HepG2 (cell line): ENCODE data around the gene MRPS10. TPM values are rescaled to one million over a fixed set of nuclear protein-coding genes. Genes with fewer than 3 reads are reported as not detected.

Experiments used
- ATAC-seq: fragments of 200-7000 bp; cut with Tn5 transposase; 3 replicates; pipeline ENCODE4 v1.9.1; 2020; ENCODE audit warnings: mild to moderate bottlenecking, moderate library complexity
- BruUV-seq: library from RNA; stranded (reverse); fragments of 400-500 nt; replicated peaks from 2 replicates; lab custom pipeline; 2021; lab: Mats Ljungman, UMichigan
- CTCF ChIA-PET: fragments of 300-600 bp; formaldehyde crosslinking; extraction: SDS; loops from one replicate; lab custom pipeline; 2021; ENCODE audit warnings: low total read pairs, inconsistent platforms, low intra/inter-chr PET ratio; lab: Yijun Ruan, JAX
- POLR2A ChIA-PET: fragments of 350-600 bp; sonication (Branson Sonifier 250); formaldehyde crosslinking; loops from one replicate; lab custom pipeline; 2020; ENCODE audit warnings: antibody characterized with exemption, inconsistent platforms; lab: Yijun Ruan, JAX
- DNase-seq: peaks from one replicate; pipeline ENCODE4 v3.0.0-alpha.2; 2015; ENCODE audit warnings: low spot score
- FAIRE-seq: peaks from 3 replicates; lab custom pipeline; 2011; peaks lifted over from hg19 to GRCh38; lab: Jason Lieb, UNC
- H2AFZ ChIP-seq: one replicate; pipeline ENCODE4 v1.6.1; 2011; ENCODE audit warnings: low read length, inconsistent platforms
- H3K27ac ChIP-seq: fragments of 300-600 bp; 3 replicates; pipeline ENCODE4 v1.8.0; 2011; ENCODE audit warnings: mixed run types, mild to moderate bottlenecking, mixed read lengths, low read length, inconsistent platforms; ENCODE audit not compliant: insufficient read depth; ENCODE audit errors: extremely low read length
- H3K27me3 ChIP-seq, 2 experiments: fragments of 200-600 bp in 1 of 2; 2 replicates in 1 of 2; 3 replicates in 1 of 2; pipeline versions ENCODE4 v1.6.0 to v1.8.0; 2011; ENCODE audit warnings: low read length in 2 of 2, mild to moderate bottlenecking in 2 of 2, moderate library complexity in 2 of 2, inconsistent platforms in 1 of 2; ENCODE audit not compliant: insufficient read depth in 2 of 2, control insufficient read depth in 1 of 2
- H3K36me3 ChIP-seq, 2 experiments: fragments of 200-600 bp in 1 of 2; replicated peaks in 1 of 2; 2 replicates in 1 of 2; 3 replicates in 1 of 2; pipeline versions ENCODE4 v1.5.1 to v1.8.0; 2011; ENCODE audit warnings: low read length in 2 of 2, inconsistent platforms in 1 of 2; ENCODE audit not compliant: insufficient read depth in 2 of 2, control insufficient read depth in 1 of 2
- H3K4me1 ChIP-seq: 2 replicates; pipeline ENCODE4 v1.5.1; 2012; ENCODE audit warnings: low read length, inconsistent platforms; ENCODE audit not compliant: insufficient read depth
- H3K4me2 ChIP-seq: 2 replicates; pipeline ENCODE4 v1.6.0; 2011; ENCODE audit warnings: low read depth, low read length, inconsistent platforms
- H3K4me3 ChIP-seq, 3 experiments: fragments of 200-600 bp in 1 of 3; sonication (generic), shearing (Covaris generic) in 1 of 3; replicated peaks in 1 of 3; 2 replicates each; pipeline ENCODE4 v1.5.1; 2011 to 2016; ENCODE audit warnings: low read length in 3 of 3, inconsistent platforms in 2 of 3, low read depth in 2 of 3, mild to moderate bottlenecking in 2 of 3, control low read depth in 1 of 3, mixed read lengths in 1 of 3; ENCODE audit not compliant: insufficient read depth in 1 of 3
- H3K79me2 ChIP-seq: one replicate; pipeline ENCODE4 v1.6.1; 2011; ENCODE audit warnings: low read length, inconsistent platforms; ENCODE audit not compliant: insufficient read depth
- H3K9ac ChIP-seq: 2 replicates; pipeline ENCODE4 v1.6.0; 2011; ENCODE audit warnings: mild to moderate bottlenecking, low read depth, low read length, inconsistent platforms; ENCODE audit not compliant: insufficient read depth
- H3K9me3 ChIP-seq: 2 replicates; pipeline ENCODE4 v1.5.1; 2012; ENCODE audit warnings: mild to moderate bottlenecking, low read length
- H4K20me1 ChIP-seq: 2 replicates; pipeline ENCODE4 v1.6.0; 2011; ENCODE audit warnings: inconsistent platforms, mild to moderate bottlenecking, low read length, moderate library complexity; ENCODE audit not compliant: insufficient read depth
- FOXK1 ChIP-seq: sonication (generic); formaldehyde crosslinking; IDR thresholded peaks from 2 replicates; pipeline ENCODE4 v1.4.0; 2020; ENCODE audit warnings: low read depth, missing genetic modification reagents, borderline replicate concordance
- HNRNPH1 ChIP-seq: fragments of 200-400 bp; formaldehyde crosslinking; optimal IDR thresholded peaks from 2 replicates; pipeline ENCODE3; 2017; ENCODE audit warnings: mild to moderate bottlenecking, low read depth, low read length
- HNRNPUL1 ChIP-seq: fragments of 200-400 bp; formaldehyde crosslinking; IDR thresholded peaks from 2 replicates; pipeline ENCODE4 v1.6.1; 2017; ENCODE audit warnings: low read depth, mild to moderate bottlenecking, low read length, moderate library complexity
- NRL ChIP-seq: sonication (generic); formaldehyde crosslinking; IDR thresholded peaks from 2 replicates; pipeline ENCODE4 v1.5.0; 2020; ENCODE audit warnings: missing genetic modification reagents, mild to moderate bottlenecking, moderate library complexity, borderline replicate concordance
- PHF8 ChIP-seq: sonication (generic); formaldehyde crosslinking; IDR thresholded peaks from 2 replicates; pipeline ENCODE4 v1.5.0; 2020; ENCODE audit warnings: missing genetic modification reagents
- RBM22 ChIP-seq: fragments of 200-400 bp; formaldehyde crosslinking; optimal IDR thresholded peaks from 2 replicates; pipeline ENCODE3; 2017; ENCODE audit warnings: mild to moderate bottlenecking, low read length, moderate library complexity
- RXRB ChIP-seq: IDR thresholded peaks from 2 replicates; pipeline ENCODE4 v1.6.1; 2016; ENCODE audit warnings: borderline replicate concordance, missing genetic modification reagents, missing compliant biosample characterization
- TBP ChIP-seq: sonication (generic); formaldehyde crosslinking; IDR thresholded peaks from 2 replicates; pipeline ENCODE4 v1.5.0; 2020; ENCODE audit warnings: missing genetic modification reagents
- ZMAT3 ChIP-seq: sonication (generic); formaldehyde crosslinking; conservative IDR thresholded peaks from 2 replicates; pipeline ENCODE4 v1.7.0; 2021; ENCODE audit warnings: missing genetic modification reagents
- ZNF24 ChIP-seq: fragments of 450-650 bp; IDR thresholded peaks from 2 replicates; pipeline ENCODE4 v1.6.1; 2017; ENCODE audit warnings: antibody characterized with exemption, mild to moderate bottlenecking
- ZNF687 ChIP-seq: sonication (generic); formaldehyde crosslinking; IDR thresholded peaks from 2 replicates; pipeline ENCODE4 v1.5.1; 2020; ENCODE audit warnings: mild to moderate bottlenecking, missing genetic modification reagents, moderate library complexity
- ZNF776 ChIP-seq: sonication (generic); formaldehyde crosslinking; IDR thresholded peaks from 2 replicates; pipeline ENCODE4 v1.4.0; 2020; ENCODE audit warnings: mild to moderate bottlenecking, missing genetic modification reagents
- ZNF83 ChIP-seq: sonication (generic); formaldehyde crosslinking; IDR thresholded peaks from 2 replicates; pipeline ENCODE4 v1.4.0; 2020; ENCODE audit warnings: missing genetic modification reagents, mild to moderate bottlenecking, borderline replicate concordance
- WGBS: methylation state at CpG from one replicate; pipeline ENCODE4 v1.1.6; 2017; ENCODE audit warnings: low lambda C conversion rate; 5-methylcytosine and 5-hydroxymethylcytosine counted together
- in situ Hi-C: cut with HindIII; loops from 2 replicates; pipeline ENCODE4 v1.10.0; 2017; ENCODE audit warnings: low pct_unique_long_range_greater_than_20kb; ENCODE audit not compliant: extremely low pct_ligation_motif_present
- intact Hi-C: fragments of 100-400 bp; cut with micrococcal nuclease; formaldehyde crosslinking; loops from one replicate; pipeline ENCODE4 v1.10.0; 2022; ENCODE audit not compliant: unreplicated experiment
- polyA plus RNA-seq, 8 experiments: library from polyadenylated mRNA; depleted of rRNA in 3 of 8; stranded (reverse) in 7 of 8; unstranded in 1 of 8; fragments of >200 nt; fragmentation: Illumina TruSeq in 4 of 8; extraction: Trizol in 4 of 8; gene quantifications; 2 replicates each; pipeline versions ENCODE4 v1.2.1 to v1.2.3, GENCODE V29; 2011 to 2016; ENCODE audit warnings: low read depth in 4 of 8, missing spikeins in 1 of 8, mixed read lengths in 1 of 8; ENCODE audit not compliant: insufficient read depth in 1 of 8
- total RNA-seq, 5 experiments: library from RNA; depleted of rRNA; stranded (reverse); fragments of >200 nt; fragmentation: Illumina TruSeq; extraction: Trizol; gene quantifications; 2 replicates each; pipeline ENCODE4 v1.2.3, GENCODE V29; 2016; ENCODE audit warnings: low read depth in 1 of 5
- TF ChIP-seq, protein P1 (sequence below): sonication (generic); formaldehyde crosslinking; IDR thresholded peaks from 2 replicates; pipeline ENCODE4 v1.4.0; 2020; ENCODE audit warnings: mild to moderate bottlenecking, missing genetic modification reagents

The MRPS10 gene
- total and polyA plus RNA-seq, 2 of the 13 experiments (the other 11 are each of a cell fraction or from before 2014, with no cell fraction given): 31.7 to 54.6 TPM

GRCh38 chr6:42163981-42164380 is 53.7 kb downstream of the MRPS10 start:
- Histone ChIP-seq H3K9me3 (no peaks in the 10 kb centered on the region), H3K4me1 (peaks cover 44% of the 10 kb centered on the region), H4K20me1 (no peaks in the 10 kb centered on the region), H3K27ac (no peak overlapping the region), H3K4me3 (no peak overlapping the region), H2AFZ (no peak overlapping the region), H3K9ac (no peak overlapping the region), H3K79me2 (no peaks in the 10 kb centered on the region), H3K36me3 (no peaks in the 10 kb centered on the region), H3K27me3 (peaks cover 3 to 16% of the 10 kb centered on the region in 2 experiments; a peak in 2 of 5 replicates), H3K4me2 (no peak overlapping the region)
- 0% methylated on average over 1 of the region's 1 CpG for WGBS
- CTCF ChIA-PET: interaction anchor here (5.2 kb wide), 1 partner anchor 88 kb away, joined by 107 read pairs; no protein-coding TSS in a partner anchor
- in situ Hi-C loops (no loop called here), intact Hi-C loops (loop anchor here (5.0 kb wide), 1 partner anchor 47 kb away; no protein-coding TSS in a partner anchor)
- TF ChIP-seq ZNF83 (CRISPR knock-in tag) (no peak), TBP (CRISPR knock-in tag) (no peak), HNRNPH1 (no peak), HNRNPUL1 (no peak), ZNF24 (no peak), FOXK1 (no peak), PHF8 (no peak), NRL (CRISPR knock-in tag) (no peak), ZMAT3 (CRISPR knock-in tag) (no peak)
- ATAC-seq (no peak), DNase-seq (no peak), FAIRE-seq (no peak)
- BruUV-seq: no TSS peak
- POLR2A ChIA-PET: interaction anchor here (0.6 to 0.8 kb wide), 2 partner anchors 65 to 294 kb away, joined by 3 read pairs; no protein-coding TSS in a partner anchor

DNA sequence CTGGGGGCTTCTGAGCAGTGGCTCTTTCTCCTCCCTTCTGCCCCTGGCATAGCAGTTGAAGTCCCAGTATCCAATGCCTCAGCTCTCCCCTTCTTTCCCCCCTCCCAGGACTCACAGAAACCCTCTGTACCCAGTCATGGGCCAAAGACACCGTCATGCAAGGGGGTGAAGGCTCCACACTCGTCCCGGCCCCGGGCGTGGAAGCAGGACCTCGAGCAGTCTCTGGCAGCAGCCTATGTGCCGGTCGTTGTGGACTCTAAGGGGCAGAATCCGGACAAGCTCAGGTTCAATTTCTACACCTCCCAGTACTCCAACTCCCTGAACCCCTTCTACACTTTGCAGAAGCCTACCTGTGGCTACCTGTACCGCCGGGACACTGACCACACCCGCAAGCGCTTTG is 54.8 kb downstream of the MRPS10 start:
- H3K79me2 ChIP-seq: no peaks in the 10 kb centered on the region
- intact Hi-C loops: loop anchor here (5.0 kb wide), 1 partner anchor 46 kb away; no protein-coding TSS in a partner anchor
- no peak overlapping the region for H3K27ac ChIP-seq
- H3K9ac ChIP-seq: no peak overlapping the region
- H3K9me3 ChIP-seq: no peaks in the 10 kb centered on the region
- H3K36me3 ChIP-seq: no peaks in the 10 kb centered on the region
- H3K4me1 ChIP-seq: peaks cover 44% of the 10 kb centered on the region
- BruUV-seq: no TSS peak
- H4K20me1 ChIP-seq: no peaks in the 10 kb centered on the region
- peaks cover 3 to 16% of the 10 kb centered on the region in 2 experiments; a peak in 3 of 5 replicates for H3K27me3 ChIP-seq
- ChIA-PET CTCF (interaction anchor here (1.0 kb wide), 1 partner anchor 87 kb away, joined by 3 read pairs; no protein-coding TSS in a partner anchor), POLR2A (interaction anchor here (0.6 to 1.4 kb wide), 4 partner anchors 25 to 112 kb away, joined by 3 to 4 read pairs (median 3); no protein-coding TSS in a partner anchor)
- in situ Hi-C loops: no loop called here
- peak overlapping the region; percentile 68 for H3K4me2 ChIP-seq
- 46% methylated on average over 10 of the region's 13 CpGs for WGBS
- FAIRE-seq (no peak), DNase-seq (no peak), ATAC-seq (peak; percentile 5; the same call in 2 of the 3 replicates)
- peak overlapping the region in 1 of 3 experiments; percentile 47; a peak in 1 of 6 replicates for H3K4me3 ChIP-seq
- H2AFZ ChIP-seq: no peak overlapping the region
- TF ChIP-seq, protein P1, sequence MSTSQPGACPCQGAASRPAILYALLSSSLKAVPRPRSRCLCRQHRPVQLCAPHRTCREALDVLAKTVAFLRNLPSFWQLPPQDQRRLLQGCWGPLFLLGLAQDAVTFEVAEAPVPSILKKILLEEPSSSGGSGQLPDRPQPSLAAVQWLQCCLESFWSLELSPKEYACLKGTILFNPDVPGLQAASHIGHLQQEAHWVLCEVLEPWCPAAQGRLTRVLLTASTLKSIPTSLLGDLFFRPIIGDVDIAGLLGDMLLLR: 0 out of 2 replicates have a peak, but pooled peaks have one; percentile 55
- TF ChIP-seq ZNF776 (CRISPR knock-in tag) (peak; percentile 59; the same call in 1 of the 2 replicates), ZNF687 (peak; percentile 12; the same call in 1 of the 2 replicates), RBM22 (no peak), RXRB (CRISPR knock-in tag) (0 out of 2 replicates have a peak, but pooled peaks have one; percentile 5)
